Ishikawa (cell line): ENCODE results near the gene SUPT16H.

Source experiments
- CEBPB ChIP-seq: IDR thresholded peaks from 2 replicates; pipeline ENCODE4 v1.6.1; 2012
- CREB1 ChIP-seq: IDR thresholded peaks from 2 replicates; pipeline ENCODE4 v1.6.1; 2012; ENCODE audit warnings: low read depth
- EGR1 ChIP-seq: IDR thresholded peaks from 2 replicates; pipeline ENCODE4 v1.6.1; 2012
- EP300 ChIP-seq: IDR thresholded peaks from 2 replicates; pipeline ENCODE4 v1.6.1; 2012; ENCODE audit warnings: borderline replicate concordance
- FOXM1 ChIP-seq: IDR thresholded peaks from 2 replicates; pipeline ENCODE4 v1.6.1; 2012; ENCODE audit warnings: low read depth, borderline replicate concordance
- NFIC ChIP-seq: IDR thresholded peaks from 2 replicates; pipeline ENCODE4 v1.6.1; 2012
- RAD21 ChIP-seq: IDR thresholded peaks from 2 replicates; pipeline ENCODE4 v1.6.1; 2012; ENCODE audit warnings: low read depth
- TAF1 ChIP-seq: IDR thresholded peaks from 2 replicates; pipeline ENCODE4 v1.6.1; 2012; ENCODE audit warnings: low read depth, mild to moderate bottlenecking
- TCF12 ChIP-seq: IDR thresholded peaks from 2 replicates; pipeline ENCODE4 v1.6.1; 2012; ENCODE audit warnings: low read depth
- YY1 ChIP-seq: IDR thresholded peaks from 2 replicates; pipeline ENCODE4 v1.6.1; 2012; ENCODE audit warnings: low read depth
- TF ChIP-seq, protein P1 (sequence below): IDR thresholded peaks from 2 replicates; pipeline ENCODE4 v1.6.1; 2012
- TF ChIP-seq, protein P2 (sequence below): IDR thresholded peaks from 2 replicates; pipeline ENCODE4 v1.6.1; 2012; ENCODE audit warnings: low read depth, mild to moderate bottlenecking
- TF ChIP-seq, protein P3 (sequence below): IDR thresholded peaks from 2 replicates; pipeline ENCODE4 v1.6.1; 2012

DNA sequence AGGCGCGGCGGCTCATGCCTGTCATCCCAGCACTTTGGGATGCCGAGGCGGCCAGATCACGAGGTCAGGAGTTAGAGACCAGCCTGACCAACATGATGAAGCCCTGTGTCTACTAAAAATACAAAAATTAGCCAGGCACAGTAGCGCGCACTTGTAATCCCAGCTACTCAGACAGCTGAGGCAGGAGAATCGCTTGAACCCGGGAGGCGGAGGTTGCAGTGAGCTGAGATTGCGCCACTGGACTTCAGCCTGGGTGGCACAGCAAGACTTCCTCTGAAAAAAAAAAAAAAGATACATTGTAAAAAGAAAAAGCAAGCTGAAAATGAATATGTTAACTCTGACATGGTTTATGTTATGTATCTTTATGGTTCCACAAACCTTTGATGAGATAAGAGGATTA lies 70.3 kb downstream of the SUPT16H start:
- TF ChIP-seq CREB1 (no peak), FOXM1 (no peak), TCF12 (no peak), NFIC (no peak), EP300 (no peak), TAF1 (no peak), YY1 (no peak), CEBPB (no peak), RAD21 (no peak), EGR1 (no peak)
- TF ChIP-seq, protein P1, sequence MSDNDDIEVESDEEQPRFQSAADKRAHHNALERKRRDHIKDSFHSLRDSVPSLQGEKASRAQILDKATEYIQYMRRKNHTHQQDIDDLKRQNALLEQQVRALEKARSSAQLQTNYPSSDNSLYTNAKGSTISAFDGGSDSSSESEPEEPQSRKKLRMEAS: no peak
- TF ChIP-seq, protein P2, sequence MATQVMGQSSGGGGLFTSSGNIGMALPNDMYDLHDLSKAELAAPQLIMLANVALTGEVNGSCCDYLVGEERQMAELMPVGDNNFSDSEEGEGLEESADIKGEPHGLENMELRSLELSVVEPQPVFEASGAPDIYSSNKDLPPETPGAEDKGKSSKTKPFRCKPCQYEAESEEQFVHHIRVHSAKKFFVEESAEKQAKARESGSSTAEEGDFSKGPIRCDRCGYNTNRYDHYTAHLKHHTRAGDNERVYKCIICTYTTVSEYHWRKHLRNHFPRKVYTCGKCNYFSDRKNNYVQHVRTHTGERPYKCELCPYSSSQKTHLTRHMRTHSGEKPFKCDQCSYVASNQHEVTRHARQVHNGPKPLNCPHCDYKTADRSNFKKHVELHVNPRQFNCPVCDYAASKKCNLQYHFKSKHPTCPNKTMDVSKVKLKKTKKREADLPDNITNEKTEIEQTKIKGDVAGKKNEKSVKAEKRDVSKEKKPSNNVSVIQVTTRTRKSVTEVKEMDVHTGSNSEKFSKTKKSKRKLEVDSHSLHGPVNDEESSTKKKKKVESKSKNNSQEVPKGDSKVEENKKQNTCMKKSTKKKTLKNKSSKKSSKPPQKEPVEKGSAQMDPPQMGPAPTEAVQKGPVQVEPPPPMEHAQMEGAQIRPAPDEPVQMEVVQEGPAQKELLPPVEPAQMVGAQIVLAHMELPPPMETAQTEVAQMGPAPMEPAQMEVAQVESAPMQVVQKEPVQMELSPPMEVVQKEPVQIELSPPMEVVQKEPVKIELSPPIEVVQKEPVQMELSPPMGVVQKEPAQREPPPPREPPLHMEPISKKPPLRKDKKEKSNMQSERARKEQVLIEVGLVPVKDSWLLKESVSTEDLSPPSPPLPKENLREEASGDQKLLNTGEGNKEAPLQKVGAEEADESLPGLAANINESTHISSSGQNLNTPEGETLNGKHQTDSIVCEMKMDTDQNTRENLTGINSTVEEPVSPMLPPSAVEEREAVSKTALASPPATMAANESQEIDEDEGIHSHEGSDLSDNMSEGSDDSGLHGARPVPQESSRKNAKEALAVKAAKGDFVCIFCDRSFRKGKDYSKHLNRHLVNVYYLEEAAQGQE: no peak
- TF ChIP-seq, protein P3, sequence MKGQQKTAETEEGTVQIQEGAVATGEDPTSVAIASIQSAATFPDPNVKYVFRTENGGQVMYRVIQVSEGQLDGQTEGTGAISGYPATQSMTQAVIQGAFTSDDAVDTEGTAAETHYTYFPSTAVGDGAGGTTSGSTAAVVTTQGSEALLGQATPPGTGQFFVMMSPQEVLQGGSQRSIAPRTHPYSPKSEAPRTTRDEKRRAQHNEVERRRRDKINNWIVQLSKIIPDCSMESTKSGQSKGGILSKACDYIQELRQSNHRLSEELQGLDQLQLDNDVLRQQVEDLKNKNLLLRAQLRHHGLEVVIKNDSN: no peak
